ENCODE measurements around the gene HSPB2. TPM values are rescaled to one million over a fixed set of nuclear protein-coding genes. Genes with fewer than 3 reads are reported as not detected.

The HSPB2 gene
- total RNA-seq, 1 donor from 2014 or later = 0.21 TPM

DNA sequence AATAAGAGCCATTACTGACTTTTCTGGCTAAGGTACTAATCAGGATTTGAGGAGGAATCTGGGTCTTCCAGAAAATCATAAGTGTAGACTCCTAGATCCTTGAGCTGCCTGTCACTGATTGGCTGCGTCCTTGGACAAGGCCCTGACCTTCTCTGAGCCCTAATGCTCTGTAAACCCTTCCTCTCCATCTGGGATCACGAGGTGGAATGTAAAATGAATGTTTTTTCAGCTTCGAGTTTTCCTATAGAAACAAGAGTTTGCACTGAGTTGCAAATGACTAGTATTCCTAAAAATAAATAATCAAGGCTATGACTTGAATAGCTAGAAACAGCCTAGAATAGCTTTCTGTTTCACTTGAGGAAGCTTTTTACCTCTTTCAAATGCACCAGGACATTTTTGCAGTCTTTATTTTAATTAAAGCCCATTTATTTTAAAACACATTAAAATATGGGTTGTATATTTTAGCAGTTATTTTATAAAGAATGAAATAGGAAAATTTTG lies 23.6 kb downstream of the HSPB2 start:
- Histone ChIP-seq H3K36me3 (ENCODE audit: control insufficient read depth, insufficient read depth, low read length) (no peaks in the 10 kb centered on the region), H3K27me3 (ENCODE audit: control insufficient read depth, insufficient read depth, low read length) (no peaks in the 10 kb centered on the region), H3K4me3 (ENCODE audit: low read depth, low read length) (peak overlapping the region; percentile 69)
- no peak for DNase-seq (ENCODE audit: low read depth)
- no peak for TF ChIP-seq CTCF (IDR thresholded peaks at IDR 0.05; ENCODE audit: insufficient read depth, low read length, poor library complexity, severe bottlenecking)

DNA sequence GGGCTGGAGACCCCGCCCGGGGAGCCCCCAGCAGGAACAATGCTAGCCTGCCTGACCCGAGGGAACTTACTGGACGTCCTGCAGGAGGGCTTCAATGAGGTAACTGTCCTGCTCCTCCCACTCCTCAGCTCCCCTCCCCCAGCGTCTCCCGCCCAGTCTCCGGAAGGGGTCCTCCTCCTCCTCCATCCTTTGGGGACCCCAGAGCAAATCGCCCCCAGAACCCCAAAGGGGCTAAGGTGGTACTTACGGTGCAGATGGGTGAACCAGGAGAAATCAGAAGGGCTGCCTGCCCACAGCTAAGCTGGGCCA lies 24.9 kb downstream of the HSPB2 start:
- DNase-seq (ENCODE audit: low read depth) = no peak
- no peaks in the 10 kb centered on the region for H3K36me3 ChIP-seq (ENCODE audit: control insufficient read depth, insufficient read depth, low read length)
- peak overlapping the region; percentile 69 for H3K4me3 ChIP-seq (ENCODE audit: low read depth, low read length)
- no peak for TF ChIP-seq CTCF (IDR thresholded peaks at IDR 0.05; ENCODE audit: insufficient read depth, low read length, poor library complexity, severe bottlenecking)
- no peaks in the 10 kb centered on the region for H3K27me3 ChIP-seq (ENCODE audit: control insufficient read depth, insufficient read depth, low read length)

DNA sequence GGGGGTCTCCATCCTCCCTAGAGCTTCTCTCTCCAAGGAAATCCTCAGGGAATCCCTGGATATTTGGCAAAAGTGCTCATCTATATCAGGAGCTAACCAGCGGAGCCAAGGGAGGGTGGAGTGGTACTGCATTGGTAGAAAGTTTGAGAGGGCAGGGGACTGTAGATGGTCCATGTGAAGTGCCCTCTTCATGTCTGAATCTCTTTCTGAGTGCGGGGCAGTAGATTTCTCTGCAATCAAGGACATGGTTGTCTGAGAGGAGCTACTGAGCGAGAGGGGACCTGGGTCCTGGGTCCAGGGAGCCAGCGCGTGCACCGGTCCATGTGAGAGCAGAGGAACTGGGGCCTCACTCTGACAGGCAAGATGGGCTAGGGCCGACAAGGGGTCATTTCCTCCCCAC lies 25.3 kb downstream of the HSPB2 start:
- Histone ChIP-seq H3K27me3 (ENCODE audit: control insufficient read depth, insufficient read depth, low read length) (no peaks in the 10 kb centered on the region), H3K36me3 (ENCODE audit: control insufficient read depth, insufficient read depth, low read length) (no peaks in the 10 kb centered on the region), H3K4me3 (ENCODE audit: low read depth, low read length) (peak overlapping the region; percentile 69)
- no peak for TF ChIP-seq CTCF (IDR thresholded peaks at IDR 0.05; ENCODE audit: insufficient read depth, low read length, poor library complexity, severe bottlenecking)
- DNase-seq (ENCODE audit: low read depth) = no peak

- Histone ChIP-seq H3K36me3 (ENCODE audit: control insufficient read depth, insufficient read depth, low read length) (no peaks in the 10 kb centered on the region), H3K4me3 (ENCODE audit: low read depth, low read length) (peak overlapping the region; percentile 12), H3K27me3 (ENCODE audit: control insufficient read depth, insufficient read depth, low read length) (no peaks in the 10 kb centered on the region)
- no peak for TF ChIP-seq CTCF (IDR thresholded peaks at IDR 0.05; ENCODE audit: insufficient read depth, low read length, poor library complexity, severe bottlenecking)
- no peak for DNase-seq (ENCODE audit: low read depth)
Observed at GRCh38 chr11:111938687-111939160, 26.2 kb downstream of the HSPB2 start.

DNA sequence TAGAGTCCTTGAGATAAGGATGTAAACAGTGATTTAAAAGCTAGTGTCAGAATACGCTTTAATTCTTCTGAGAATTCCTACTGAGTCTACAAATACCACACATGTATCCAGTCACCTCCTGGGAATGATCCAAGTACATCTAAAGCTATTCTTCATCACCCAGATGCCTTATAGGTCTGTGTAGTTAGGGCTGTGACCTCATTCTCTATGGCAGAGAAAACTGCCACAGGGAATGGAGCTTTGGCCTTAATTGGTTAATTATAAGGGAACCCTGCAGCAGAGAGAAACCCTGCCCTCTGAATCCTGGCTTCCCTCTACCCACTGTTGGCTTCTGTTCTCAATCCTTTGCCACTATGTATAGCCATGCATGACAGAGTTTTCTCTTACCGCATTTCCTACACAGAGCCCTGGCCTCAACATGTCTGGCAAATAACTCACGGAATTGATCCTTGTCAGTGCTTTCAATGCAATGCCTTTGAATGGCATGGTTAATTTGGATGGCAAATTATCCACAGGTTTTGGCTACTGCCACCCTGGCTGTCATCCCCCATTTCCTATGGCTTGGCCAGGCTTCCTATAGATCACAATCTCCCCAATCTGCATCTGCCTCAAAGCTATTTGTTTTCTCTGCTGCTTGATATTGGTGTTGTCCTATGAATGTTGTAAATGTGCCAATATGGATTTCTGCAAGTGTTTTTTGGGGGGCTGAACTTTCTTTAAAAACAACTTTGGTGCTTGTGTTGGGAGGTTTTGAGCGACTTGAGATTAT lies 27.5 kb downstream of the HSPB2 start:
- Histone ChIP-seq H3K36me3 (ENCODE audit: control insufficient read depth, insufficient read depth, low read length) (no peaks in the 10 kb centered on the region), H3K4me3 (ENCODE audit: low read depth, low read length) (no peak overlapping the region), H3K27me3 (ENCODE audit: control insufficient read depth, insufficient read depth, low read length) (no peaks in the 10 kb centered on the region)
- TF ChIP-seq CTCF (IDR thresholded peaks at IDR 0.05; ENCODE audit: insufficient read depth, low read length, poor library complexity, severe bottlenecking) = no peak
- DNase-seq (ENCODE audit: low read depth) = peak; percentile 88

- no peak for DNase-seq (ENCODE audit: low read depth)
- no peaks in the 10 kb centered on the region for H3K27me3 ChIP-seq (ENCODE audit: control insufficient read depth, insufficient read depth, low read length)
- no peak overlapping the region for H3K4me3 ChIP-seq (ENCODE audit: low read depth, low read length)
- no peak for TF ChIP-seq CTCF (IDR thresholded peaks at IDR 0.05; ENCODE audit: insufficient read depth, low read length, poor library complexity, severe bottlenecking)
- no peaks in the 10 kb centered on the region for H3K36me3 ChIP-seq (ENCODE audit: control insufficient read depth, insufficient read depth, low read length)
Observed at GRCh38 chr11:111941963-111942362, 29.4 kb downstream of the HSPB2 start.
